ENCODE data around the gene ZNF700.
"Not testable (repeated sequence)": the region's sequence is repeated elsewhere in the genome, so short reads cannot be mapped to it uniquely, and the experiment has no call there.

The ZNF700 gene

GRCh38 chr19:11924886-11925650 is at the start of gene ZNF700:
Gene ZNF700, plus strand, starts transcription at chr19:11925107. Its CDS starts 104 bp downstream, at chr19:11925211.
- FAIRE-seq, result peak; percentile 51

GRCh38 chr19:11879687-11880266 is 45.1 kb upstream of the ZNF700 start:
- FAIRE-seq, result not testable (repeated sequence)

GRCh38 chr19:11880598-11880997 is 44.3 kb upstream of the ZNF700 start:
- FAIRE-seq, result no peak

DNA sequence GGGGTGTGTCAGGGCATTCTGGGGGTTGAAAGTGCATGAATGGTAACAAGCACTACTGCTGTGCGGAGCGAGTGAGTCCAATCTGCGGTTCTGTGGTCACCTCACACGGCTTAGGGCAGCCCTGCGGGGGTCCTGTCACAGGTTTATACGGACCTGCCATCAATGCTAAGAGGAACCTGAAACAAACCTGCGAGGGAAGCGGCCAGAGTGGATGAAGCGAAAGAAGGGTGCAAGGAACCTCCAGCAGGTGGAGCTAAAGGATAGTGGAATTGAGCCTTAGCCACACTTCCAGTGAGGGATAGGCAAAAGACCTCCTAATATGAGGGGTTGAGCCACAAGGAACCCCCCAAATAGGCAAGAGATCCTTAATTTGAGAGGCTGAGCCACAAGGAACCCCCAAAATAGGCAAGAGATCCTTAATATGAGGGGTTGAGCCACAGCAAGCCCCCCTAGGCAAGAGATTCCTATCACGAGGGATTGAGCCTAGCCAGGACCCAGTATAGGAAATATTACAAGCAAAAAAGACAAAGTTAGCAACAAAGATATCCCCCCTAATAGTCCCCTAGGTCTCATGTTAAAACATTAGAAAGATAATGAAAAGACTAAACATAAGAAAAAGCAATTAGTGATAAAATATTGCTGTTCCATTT is 43.6 kb upstream of the ZNF700 start:
- FAIRE-seq, result no peak

DNA sequence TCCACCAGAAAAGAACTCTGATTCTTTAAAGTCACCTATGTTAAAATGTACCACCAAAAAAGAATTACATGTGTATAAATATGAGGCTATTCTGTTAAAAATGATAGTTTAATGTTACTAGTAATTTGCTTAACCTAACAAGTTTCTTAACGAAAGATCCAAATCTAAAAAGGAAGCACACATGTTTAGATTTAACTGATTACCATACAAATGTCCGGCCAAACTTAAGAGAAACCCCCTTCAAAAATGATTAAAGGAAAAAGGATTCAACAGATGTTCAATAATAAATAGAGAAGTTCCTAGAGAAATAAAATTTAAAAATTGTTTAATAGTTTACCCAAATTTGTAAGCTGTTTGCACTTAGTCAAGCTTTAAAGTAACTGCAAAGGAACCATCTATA is 42.3 kb upstream of the ZNF700 start:
- FAIRE-seq, result no peak

DNA sequence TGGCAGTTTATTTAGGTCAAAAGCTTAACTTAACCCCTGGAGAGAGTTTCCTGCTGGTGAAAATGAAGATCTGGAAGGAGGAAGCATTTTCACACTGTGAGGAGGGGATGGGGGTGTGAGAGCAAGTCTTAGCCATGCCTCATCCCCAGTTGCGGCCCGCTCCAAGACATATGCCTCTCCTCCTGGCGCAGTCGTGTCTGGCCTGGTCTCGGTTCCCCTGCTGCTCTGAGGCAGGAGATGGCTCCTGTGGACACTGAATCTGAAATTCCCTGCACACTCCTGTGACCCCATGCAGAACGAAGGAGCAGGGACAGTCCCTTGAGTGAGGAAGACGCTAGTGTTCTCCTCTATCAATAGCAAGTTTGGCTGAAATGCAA is 37.7 kb upstream of the ZNF700 start:
- FAIRE-seq, result no peak

DNA sequence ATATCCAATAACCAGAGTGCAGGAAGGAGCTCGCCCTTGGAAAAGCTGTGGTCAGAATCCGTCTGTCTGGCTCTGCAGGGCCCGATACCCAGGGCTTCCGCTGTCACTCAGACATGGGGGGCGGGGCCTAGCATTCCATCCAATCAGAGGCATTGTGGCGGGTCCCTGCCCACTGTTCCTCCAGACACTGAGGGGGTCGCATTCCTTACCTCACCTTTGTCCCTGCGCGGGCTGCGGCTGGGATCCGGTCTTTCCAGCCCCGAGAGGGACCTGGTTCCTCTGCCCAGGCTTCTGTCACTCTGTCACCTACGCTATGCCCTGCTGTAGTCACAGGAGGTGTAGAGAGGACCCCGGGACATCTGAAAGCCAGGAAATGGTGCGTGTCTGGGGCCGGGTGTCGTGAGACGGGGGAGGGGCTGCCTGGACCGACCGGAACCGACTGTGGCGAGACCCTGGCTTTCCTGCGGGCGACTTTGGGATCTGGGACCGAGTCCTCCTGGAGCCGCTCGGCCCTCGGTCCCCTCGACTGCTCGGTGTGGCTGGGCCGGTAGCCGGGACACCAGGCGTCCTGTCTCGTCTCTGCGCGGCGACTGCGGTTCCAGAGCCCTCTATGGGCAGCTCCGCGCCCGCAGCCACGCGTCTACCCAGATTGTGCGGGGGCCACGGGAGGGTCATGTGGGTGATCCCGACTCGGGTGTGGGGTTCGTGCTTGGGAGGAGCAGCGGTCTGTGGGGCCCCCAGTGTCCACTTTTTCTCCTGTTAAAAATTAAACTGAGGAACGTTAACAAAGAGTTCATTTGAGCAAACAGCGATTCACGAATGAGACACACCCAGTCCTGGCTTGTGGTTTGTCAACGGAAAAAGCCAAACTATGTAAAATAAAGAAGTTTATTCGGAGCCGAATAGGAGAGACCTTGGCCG is 37.0 kb upstream of the ZNF700 start, which contains the start of gene ZNF69:
Gene ZNF69 (plus strand): TSS at position 172 of the 921 bp plus-strand sequence. CDS start 142 bp downstream, at position 314.
- no peak for FAIRE-seq

DNA sequence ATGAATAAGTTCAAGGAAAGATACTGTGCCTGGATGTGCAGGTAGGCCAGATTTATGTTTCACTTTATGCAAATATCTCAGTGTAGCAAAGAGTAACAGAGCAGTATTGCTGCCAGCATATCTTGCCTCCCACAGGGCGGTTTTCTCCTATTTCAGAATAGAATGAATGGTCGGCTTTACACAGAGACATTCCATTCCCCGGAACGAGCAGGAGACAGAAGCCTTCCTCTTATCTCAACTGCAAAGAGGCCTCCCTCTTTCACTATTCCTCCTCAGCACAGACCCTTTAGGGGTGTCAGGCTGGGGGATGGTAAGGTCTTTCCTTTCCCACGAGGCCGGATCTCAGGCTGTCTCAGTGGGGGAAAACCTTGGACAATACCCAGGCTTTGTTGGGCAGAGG is 35.0 kb upstream of the ZNF700 start:
- FAIRE-seq, result not testable (repeated sequence)

- no peak for FAIRE-seq
Observed at GRCh38 chr19:11890634-11891033, 34.3 kb upstream of the ZNF700 start.

DNA sequence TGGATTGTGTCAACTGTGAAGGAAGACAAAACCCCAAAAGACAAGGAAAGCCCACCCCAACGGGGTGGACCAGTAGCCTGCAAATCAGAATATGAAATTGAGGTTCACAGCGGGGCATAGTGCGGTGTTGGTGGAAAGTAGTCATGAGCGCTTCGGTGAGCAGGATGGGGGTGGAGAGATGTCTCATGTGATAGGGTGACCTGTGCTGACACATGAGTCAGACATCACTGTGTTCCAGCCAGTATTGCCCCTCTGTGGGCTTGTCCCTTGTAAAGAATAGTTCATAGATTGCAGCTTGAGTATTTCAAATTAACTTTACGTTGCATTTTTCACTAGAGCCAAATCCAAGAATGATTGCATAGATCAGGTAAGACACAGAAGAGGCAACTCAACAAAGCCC is 30.1 kb upstream of the ZNF700 start:
- no peak for FAIRE-seq

DNA sequence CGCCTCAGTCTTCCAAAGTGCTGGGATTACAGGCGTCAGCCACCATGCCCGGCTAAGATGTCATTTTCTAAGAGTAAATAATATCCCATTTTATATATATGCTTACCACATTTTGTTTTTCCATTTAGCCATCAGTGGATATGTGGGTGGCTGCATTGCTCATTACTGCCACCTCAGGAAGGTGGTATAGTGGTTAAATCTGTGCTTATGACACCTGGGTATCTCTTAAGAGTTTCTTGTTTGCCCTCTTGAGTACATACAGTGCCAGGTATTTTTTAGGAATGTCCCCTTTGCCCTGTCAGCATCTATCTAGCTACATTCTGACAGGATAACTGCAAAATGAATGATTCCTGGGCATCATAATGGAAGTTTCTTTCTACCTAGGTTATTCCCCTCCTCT is 22.7 kb upstream of the ZNF700 start:
- FAIRE-seq, result no peak

- FAIRE-seq, result no peak
Observed at GRCh38 chr19:11905928-11906327, 19.0 kb upstream of the ZNF700 start.

- not testable (repeated sequence) for FAIRE-seq
Observed at GRCh38 chr19:11911937-11912336, 13.0 kb upstream of the ZNF700 start.

DNA sequence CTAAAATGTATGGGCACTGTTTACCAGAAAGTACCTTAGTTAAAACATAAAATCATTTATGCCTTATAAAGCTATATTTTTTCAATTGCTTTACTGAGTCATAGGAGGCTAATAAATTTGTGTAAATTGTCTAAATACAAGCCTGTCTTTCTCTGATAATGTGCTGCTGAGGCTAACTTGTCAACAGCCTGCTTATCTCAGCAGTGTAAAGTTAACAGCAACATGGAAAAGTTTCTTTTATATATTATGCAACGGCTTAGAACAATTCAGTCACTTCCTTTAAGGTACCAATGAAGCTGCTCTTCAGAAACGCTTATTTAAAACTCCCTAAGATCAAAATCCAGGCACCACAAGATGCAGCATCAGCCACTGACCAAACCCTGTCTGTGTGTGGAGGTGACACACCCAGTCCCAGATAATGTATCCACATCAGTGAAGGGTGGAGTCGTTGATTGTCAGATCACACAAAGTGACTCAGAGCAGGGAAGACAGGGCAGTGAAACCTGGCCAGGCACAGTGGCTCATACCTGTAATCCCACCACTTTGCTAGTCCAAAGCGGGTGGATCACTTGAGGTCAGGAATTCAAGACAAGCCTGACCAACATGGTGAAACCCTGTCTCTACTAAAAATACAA is 10.4 kb upstream of the ZNF700 start:
- FAIRE-seq, result not testable (repeated sequence)

GRCh38 chr19:11921852-11922495 is 2.9 kb upstream of the ZNF700 start:
- FAIRE-seq, result no peak

- not testable (repeated sequence) for FAIRE-seq
Observed at GRCh38 chr19:11925651-11926187, 812 bp downstream of the ZNF700 start.

DNA sequence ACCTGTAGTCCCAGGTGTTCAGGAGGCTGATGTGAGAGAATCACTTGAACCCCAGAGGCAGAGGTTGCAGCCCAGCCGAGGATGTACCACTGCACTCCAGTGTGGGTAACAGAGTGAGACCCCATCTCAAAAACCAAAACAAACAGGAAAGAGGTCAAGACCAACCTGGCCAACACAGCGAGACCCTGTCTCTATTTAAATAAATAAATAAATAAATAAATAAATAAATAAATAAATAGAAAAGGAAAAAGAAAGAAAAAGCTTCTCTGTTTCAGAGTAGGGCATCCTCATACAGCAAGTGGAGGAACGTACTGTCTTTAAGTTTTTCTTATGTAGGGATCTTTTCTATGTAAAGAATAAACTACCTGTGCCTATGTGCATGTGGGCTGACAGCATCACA is 2.3 kb downstream of the ZNF700 start:
- no peak for FAIRE-seq

DNA sequence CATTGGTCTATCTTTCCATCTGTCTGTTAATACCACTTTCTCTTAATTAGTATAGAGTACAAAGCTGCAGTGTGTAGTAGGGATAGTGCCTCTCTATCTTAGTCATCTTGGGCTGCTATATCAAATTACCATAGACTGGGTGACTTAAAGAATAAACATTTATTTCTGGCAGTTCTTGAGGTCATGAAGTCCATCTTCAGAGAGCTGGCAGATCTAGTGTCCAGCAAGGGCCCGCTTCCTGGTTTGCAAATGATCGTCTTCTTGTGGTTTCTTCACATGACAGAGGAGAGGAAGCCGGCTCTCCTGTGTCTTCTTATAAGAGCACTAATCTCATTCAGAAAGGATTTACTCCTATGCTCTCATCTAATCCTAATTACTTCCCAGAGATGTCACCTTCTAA is 6.1 kb downstream of the ZNF700 start:
- FAIRE-seq, result no peak

DNA sequence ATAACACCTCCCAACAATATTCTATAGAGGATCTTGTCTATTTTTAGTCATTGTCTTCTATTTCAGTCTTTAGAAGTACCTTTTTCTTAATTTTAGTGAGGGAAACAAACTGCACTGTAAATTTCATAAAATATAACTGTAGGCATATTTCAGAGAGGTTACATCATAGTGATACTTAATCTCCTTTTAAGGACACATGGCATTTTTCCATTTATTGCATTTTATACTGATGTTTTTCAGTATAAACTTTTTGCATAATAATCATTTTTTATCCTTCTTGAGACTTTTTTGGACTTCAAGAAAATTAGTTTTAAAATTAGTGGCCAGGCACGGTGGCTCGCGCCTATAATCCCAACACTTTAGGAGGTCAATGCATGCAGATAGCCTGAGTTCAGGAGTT is 6.6 kb downstream of the ZNF700 start:
- no peak for FAIRE-seq

- not testable (repeated sequence) for FAIRE-seq
Observed at GRCh38 chr19:11935829-11936228, 10.9 kb downstream of the ZNF700 start.

- not testable (repeated sequence) for FAIRE-seq
Observed at GRCh38 chr19:11938383-11938782, 13.5 kb downstream of the ZNF700 start.

Data from endometrium (tissue), 2 donors.